ENCODE data around the gene TULP1.

The TULP1 gene

DNA sequence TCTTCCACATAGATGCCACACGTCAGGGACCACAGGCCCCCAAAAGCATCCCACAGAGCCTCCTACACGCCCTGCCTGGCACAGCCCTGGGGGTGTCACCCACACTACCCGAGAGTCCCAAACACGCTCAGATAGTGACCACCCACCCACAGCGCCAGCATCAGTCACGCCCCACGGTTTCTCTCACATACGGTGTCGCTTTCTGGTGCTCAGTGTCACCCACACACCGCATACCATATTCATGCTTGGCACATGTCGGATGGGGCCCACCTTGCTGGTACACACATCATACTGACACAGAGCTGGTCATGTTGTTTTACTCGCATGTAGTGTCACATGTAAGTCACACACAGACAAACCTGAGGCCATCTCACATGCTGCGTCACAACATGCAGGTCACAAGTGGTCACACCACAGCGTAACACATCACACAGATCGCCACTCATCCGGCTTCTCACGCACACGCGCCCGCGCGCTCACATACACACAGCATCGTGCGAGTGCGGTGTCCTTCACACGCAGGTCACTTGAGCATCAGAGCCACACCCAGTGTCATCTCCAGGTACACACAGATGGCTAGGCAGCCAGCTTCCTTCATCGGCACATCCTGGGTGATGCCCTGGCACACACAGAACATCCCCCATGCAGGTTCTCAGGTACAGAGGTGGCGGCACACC, 19.3 kb downstream of the TULP1 start:
- Histone ChIP-seq H3K27me3 (ENCODE audit: insufficient read depth, poor library complexity, severe bottlenecking) (no peaks in the 10 kb centered on the region), H3K4me1 (ENCODE audit: insufficient read depth, poor library complexity, severe bottlenecking) (peaks cover 38% of the 10 kb centered on the region), H3K4me3 (ENCODE audit: severe bottlenecking) (no peak overlapping the region), H3K9me3 (ENCODE audit: severe bottlenecking) (no peaks in the 10 kb centered on the region), H3K36me3 (ENCODE audit: low read depth) (no peaks in the 10 kb centered on the region), H3K27ac (ENCODE audit: poor library complexity, severe bottlenecking) (peak overlapping the region; percentile 96)
- no peak for ATAC-seq (ENCODE audit: low read depth)
- TF ChIP-seq, protein P1, sequence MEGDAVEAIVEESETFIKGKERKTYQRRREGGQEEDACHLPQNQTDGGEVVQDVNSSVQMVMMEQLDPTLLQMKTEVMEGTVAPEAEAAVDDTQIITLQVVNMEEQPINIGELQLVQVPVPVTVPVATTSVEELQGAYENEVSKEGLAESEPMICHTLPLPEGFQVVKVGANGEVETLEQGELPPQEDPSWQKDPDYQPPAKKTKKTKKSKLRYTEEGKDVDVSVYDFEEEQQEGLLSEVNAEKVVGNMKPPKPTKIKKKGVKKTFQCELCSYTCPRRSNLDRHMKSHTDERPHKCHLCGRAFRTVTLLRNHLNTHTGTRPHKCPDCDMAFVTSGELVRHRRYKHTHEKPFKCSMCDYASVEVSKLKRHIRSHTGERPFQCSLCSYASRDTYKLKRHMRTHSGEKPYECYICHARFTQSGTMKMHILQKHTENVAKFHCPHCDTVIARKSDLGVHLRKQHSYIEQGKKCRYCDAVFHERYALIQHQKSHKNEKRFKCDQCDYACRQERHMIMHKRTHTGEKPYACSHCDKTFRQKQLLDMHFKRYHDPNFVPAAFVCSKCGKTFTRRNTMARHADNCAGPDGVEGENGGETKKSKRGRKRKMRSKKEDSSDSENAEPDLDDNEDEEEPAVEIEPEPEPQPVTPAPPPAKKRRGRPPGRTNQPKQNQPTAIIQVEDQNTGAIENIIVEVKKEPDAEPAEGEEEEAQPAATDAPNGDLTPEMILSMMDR (IDR thresholded peaks at IDR 0.05; ENCODE audit: poor library complexity, severe bottlenecking): no peak
- peak; percentile 52 for DNase-seq (ENCODE audit: low spot score)

DNA sequence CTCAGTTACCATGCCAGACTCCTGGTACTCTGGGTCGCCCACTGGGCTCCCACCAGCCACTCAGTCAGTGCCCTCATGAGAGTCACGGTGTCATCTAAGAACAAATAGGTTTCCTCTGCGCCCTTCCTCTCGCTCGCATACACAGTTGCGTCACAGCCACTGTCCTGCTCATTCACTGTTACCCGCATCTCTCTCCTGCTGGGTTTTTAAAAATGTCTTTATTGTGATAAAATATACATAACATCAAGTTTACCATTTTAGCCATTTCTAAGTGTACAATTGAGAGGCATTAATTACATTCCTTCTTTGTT, 19.8 kb downstream of the TULP1 start:
- no peaks in the 10 kb centered on the region for H3K9me3 ChIP-seq (ENCODE audit: severe bottlenecking)
- no peak overlapping the region for H3K4me3 ChIP-seq (ENCODE audit: severe bottlenecking)
- H3K27ac ChIP-seq (ENCODE audit: poor library complexity, severe bottlenecking): peak overlapping the region; percentile 96
- no peak for DNase-seq (ENCODE audit: low spot score)
- H3K4me1 ChIP-seq (ENCODE audit: insufficient read depth, poor library complexity, severe bottlenecking): peaks cover 43% of the 10 kb centered on the region
- H3K27me3 ChIP-seq (ENCODE audit: insufficient read depth, poor library complexity, severe bottlenecking): no peaks in the 10 kb centered on the region
- ATAC-seq (ENCODE audit: low read depth): no peak
- TF ChIP-seq, protein P1 (IDR thresholded peaks at IDR 0.05; ENCODE audit: poor library complexity, severe bottlenecking): no peak
- H3K36me3 ChIP-seq (ENCODE audit: low read depth): no peaks in the 10 kb centered on the region

DNA sequence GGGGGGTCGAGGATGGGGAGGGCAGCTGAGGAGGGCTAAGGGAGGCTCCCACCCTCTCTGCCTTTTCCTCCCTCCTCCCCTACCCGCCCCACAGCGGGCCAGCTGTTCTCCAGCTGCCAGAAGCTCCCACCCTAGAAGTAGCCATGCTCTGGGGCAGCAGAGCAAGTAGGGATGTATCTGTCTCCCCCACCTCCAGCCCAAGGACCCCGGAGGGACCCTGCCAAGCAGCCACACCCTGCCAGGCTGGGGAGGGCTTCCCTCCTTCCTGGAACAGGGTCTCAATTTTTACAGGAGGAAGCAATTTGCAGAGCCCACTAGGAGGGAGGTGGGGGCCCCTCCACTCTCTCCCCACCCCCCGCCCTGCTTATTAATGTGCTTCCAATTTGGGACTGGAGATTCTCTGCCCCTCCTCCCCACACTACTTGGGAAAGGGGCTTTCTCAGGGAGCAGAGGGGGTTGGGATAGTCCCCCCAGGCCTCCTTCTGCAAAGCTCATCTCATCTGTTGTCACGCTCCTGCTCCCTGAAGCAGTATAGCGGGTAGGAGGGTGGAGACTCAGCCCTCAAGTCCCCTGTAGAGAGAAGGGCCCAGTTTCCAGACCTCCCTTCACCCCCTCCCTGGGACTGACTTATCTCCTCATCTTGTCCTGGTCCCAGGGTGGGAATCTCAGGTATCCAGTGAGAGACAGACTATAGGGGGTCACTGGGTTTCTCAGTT, 20.3 kb downstream of the TULP1 start:
- no peak for DNase-seq (ENCODE audit: low spot score)
- H3K27ac ChIP-seq (ENCODE audit: poor library complexity, severe bottlenecking): peak overlapping the region; percentile 96
- H3K36me3 ChIP-seq (ENCODE audit: low read depth): no peaks in the 10 kb centered on the region
- no peaks in the 10 kb centered on the region for H3K27me3 ChIP-seq (ENCODE audit: insufficient read depth, poor library complexity, severe bottlenecking)
- peaks cover 49% of the 10 kb centered on the region for H3K4me1 ChIP-seq (ENCODE audit: insufficient read depth, poor library complexity, severe bottlenecking)
- TF ChIP-seq, protein P1 (IDR thresholded peaks at IDR 0.05; ENCODE audit: poor library complexity, severe bottlenecking): no peak
- H3K9me3 ChIP-seq (ENCODE audit: severe bottlenecking): no peaks in the 10 kb centered on the region
- no peak for ATAC-seq (ENCODE audit: low read depth)
- no peak overlapping the region for H3K4me3 ChIP-seq (ENCODE audit: severe bottlenecking)

DNA sequence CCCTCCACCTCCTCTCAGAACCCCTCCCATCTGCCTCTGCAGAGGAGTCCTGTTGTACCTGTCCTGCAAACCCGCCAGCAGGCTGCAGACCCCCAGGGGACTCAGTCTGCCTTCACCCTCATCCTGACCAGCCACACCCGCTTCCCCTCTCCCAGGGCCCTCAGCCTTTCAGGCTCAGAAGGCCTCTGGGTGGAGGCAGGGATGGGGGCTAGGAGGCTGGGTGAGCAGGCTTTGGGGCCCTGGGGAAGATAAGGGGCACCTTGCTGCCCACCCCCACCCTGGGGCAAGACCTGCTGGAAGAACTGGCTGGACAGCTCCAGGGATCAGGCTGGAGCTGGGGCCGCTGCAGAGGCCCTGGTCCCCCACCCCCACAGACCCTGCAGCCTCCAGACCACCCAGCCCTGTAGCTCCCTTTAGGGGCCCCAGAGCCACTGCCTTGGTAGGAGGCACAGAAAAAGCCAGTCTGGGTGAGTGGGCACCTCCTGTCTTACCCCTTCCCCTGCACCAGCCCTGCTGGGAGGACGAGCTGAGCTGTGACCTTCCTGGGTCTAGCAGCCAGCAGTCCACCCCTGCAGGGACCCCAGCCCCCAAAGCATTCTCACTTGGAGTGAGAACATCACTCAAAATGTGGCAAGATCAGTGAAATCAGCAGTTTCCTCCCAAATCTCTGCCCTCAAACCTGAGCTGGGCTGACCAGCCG, 21.0 kb downstream of the TULP1 start:
- Histone ChIP-seq H3K36me3 (ENCODE audit: low read depth) (no peaks in the 10 kb centered on the region), H3K27ac (ENCODE audit: poor library complexity, severe bottlenecking) (peak overlapping the region; percentile 96), H3K27me3 (ENCODE audit: insufficient read depth, poor library complexity, severe bottlenecking) (no peaks in the 10 kb centered on the region), H3K4me1 (ENCODE audit: insufficient read depth, poor library complexity, severe bottlenecking) (peaks cover 56% of the 10 kb centered on the region), H3K4me3 (ENCODE audit: severe bottlenecking) (no peak overlapping the region), H3K9me3 (ENCODE audit: severe bottlenecking) (no peaks in the 10 kb centered on the region)
- TF ChIP-seq, protein P1 (IDR thresholded peaks at IDR 0.05; ENCODE audit: poor library complexity, severe bottlenecking): no peak
- ATAC-seq (ENCODE audit: low read depth): no peak
- peak; percentile 51 for DNase-seq (ENCODE audit: low spot score)
